Right ventricle myocardium superior (tissue), 1 donor: Measurements from ENCODE around the gene RNF213. TPM values are rescaled to one million over a fixed set of nuclear protein-coding genes. Genes with fewer than 3 reads are reported as not detected.
"Not testable (repeated sequence)": the region's sequence is repeated elsewhere in the genome, so short reads cannot be mapped to it uniquely, and the experiment has no call there.

Experiments
- ATAC-seq: fragments of 200-7000 bp; cut with Tn5 transposase; one replicate; pipeline ENCODE4 v1.9.1; 2020; ENCODE audit warnings: mild to moderate bottlenecking; ENCODE audit not compliant: poor library complexity
- DNase-seq: peaks from one replicate; pipeline ENCODE4 v3.0.0-alpha.2; 2020
- intact Hi-C: fragments of 100-400 bp; cut with DNase I; formaldehyde crosslinking; loops from one replicate; pipeline ENCODE4 v1.11.2; 2022
- total RNA-seq: library from RNA; stranded (reverse); fragmentation: NEBNext Ultra II Directional; extraction: Animal tissue kit (Norgen Biotek cat#: 25700); gene quantifications from one replicate; pipeline ENCODE4 v1.2.1, GENCODE V29; 2021
- donor health status: DM: no; HTN: yes; CAD: no; lungs with severe emphysema.

RNF213 gene
- total RNA-seq, 1 donor from 2014 or later: 29.9 TPM

GRCh38 chr17:80223142-80223815, 37.4 kb upstream of the RNF213 start:
- intact Hi-C loops: no loop called here
- DNase-seq (peak; percentile 30), ATAC-seq (no peak)

- peak; percentile 8 for DNase-seq
- intact Hi-C loops: no loop called here
- no peak for ATAC-seq
These were observed 36.7 kb upstream of the RNF213 start for GRCh38 chr17:80223838-80224497.

- no peak for ATAC-seq
- intact Hi-C loops: no loop called here
- peak; percentile 19 for DNase-seq
These were observed 36.0 kb upstream of the RNF213 start for GRCh38 chr17:80224683-80225082.

- DNase-seq (no peak), ATAC-seq (no peak)
- intact Hi-C loops: no loop called here
These were observed 35.4 kb upstream of the RNF213 start for GRCh38 chr17:80225230-80225629.

GRCh38 chr17:80227156-80227555, 33.5 kb upstream of the RNF213 start:
- ATAC-seq: no peak
- DNase-seq: peak; percentile 3
- intact Hi-C loops: no loop called here

- intact Hi-C loops: no loop called here
- no peak for ATAC-seq
These were observed 33.0 kb upstream of the RNF213 start for GRCh38 chr17:80227666-80228065.

GRCh38 chr17:80228477-80228876, 32.2 kb upstream of the RNF213 start:
- peak; percentile 29 for DNase-seq
- ATAC-seq: no peak
- intact Hi-C loops: no loop called here

More at GRCh38 chr17:80227666-80228065, 33.0 kb upstream of the RNF213 start:
- DNase-seq: peak; percentile 42

GRCh38 chr17:80229011-80229410, 31.6 kb upstream of the RNF213 start:
- no peak for ATAC-seq
- intact Hi-C loops: no loop called here
- no peak for DNase-seq

GRCh38 chr17:80232438-80232837, 28.2 kb upstream of the RNF213 start:
- intact Hi-C loops: no loop called here
- DNase-seq: no peak
- ATAC-seq: no peak

GRCh38 chr17:80233202-80233601, 27.4 kb upstream of the RNF213 start:
- intact Hi-C loops: no loop called here
- ATAC-seq (no peak), DNase-seq (no peak)

GRCh38 chr17:80236911-80237310, 23.7 kb upstream of the RNF213 start:
- ATAC-seq (no peak), DNase-seq (no peak)
- intact Hi-C loops: no loop called here

- DNase-seq (no peak), ATAC-seq (no peak)
- intact Hi-C loops: no loop called here
These were observed 23.3 kb upstream of the RNF213 start for GRCh38 chr17:80237386-80237785.

- ATAC-seq: no peak
- intact Hi-C loops: no loop called here
- no peak for DNase-seq
These were observed 18.1 kb upstream of the RNF213 start for GRCh38 chr17:80242505-80242904.

GRCh38 chr17:80243526-80244433, 16.9 kb upstream of the RNF213 start:
- intact Hi-C loops: no loop called here
- DNase-seq (no peak), ATAC-seq (peak; percentile 72)

- DNase-seq, ATAC-seq, intact Hi-C loops: not testable (repeated sequence)
These were observed 16.2 kb upstream of the RNF213 start for GRCh38 chr17:80244448-80244847.

GRCh38 chr17:80244871-80245509, 15.7 kb upstream of the RNF213 start:
- DNase-seq: no peak
- no peak for ATAC-seq
- intact Hi-C loops: no loop called here

- DNase-seq (no peak), ATAC-seq (no peak)
- intact Hi-C loops: no loop called here
These were observed 14.9 kb upstream of the RNF213 start for GRCh38 chr17:80245566-80246265.

GRCh38 chr17:80246266-80246681, 14.4 kb upstream of the RNF213 start:
- DNase-seq (no peak), ATAC-seq (no peak)
- intact Hi-C loops: no loop called here
